ENCODE measurements around the gene CACNA1A. TPM values are rescaled to one million over a fixed set of nuclear protein-coding genes. Genes with fewer than 3 reads are reported as not detected.
A peak's percentile ranks its signal among the peaks of the same experiment; 100 is the strongest.

Gene CACNA1A
- total RNA-seq, 2 experiments from 2014 or later, result 0.29 to 0.36 TPM

DNA sequence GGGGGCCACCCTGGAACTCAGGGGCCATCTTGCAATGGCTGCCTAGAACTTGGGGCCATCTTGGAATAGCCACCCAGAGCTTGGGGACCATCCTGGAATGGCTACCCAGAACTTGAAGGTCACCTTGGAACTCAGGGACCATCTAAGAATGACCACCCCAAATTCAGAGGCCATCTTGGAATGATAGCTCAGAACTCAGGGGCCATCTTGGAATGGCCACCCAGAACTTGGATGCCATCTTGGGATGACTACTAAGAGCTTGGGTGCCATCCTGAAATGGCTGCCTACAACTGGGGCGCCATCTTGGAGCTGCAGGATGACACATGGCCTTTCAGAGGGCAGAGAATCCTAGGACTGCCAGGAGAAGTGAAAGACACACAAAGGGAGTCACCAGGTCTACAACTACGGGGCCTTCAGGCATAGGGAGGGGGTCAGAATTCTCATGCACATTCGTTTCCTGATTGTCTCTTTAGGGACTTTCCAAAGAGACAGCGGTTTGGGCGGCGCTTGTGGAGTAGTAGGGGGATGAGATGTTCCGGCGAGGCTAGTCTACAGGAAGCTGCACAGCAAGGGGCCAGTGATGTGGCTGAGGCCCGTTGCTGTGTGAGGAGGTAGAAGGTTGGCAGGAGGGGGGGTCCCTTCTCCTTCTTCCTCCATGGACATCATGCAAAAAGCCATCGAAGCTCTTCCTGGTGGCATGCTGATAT, 231.1 kb downstream of the CACNA1A start:
- Mint-ChIP-seq H3K27me3 (no peaks in the 10 kb centered on the region), H3K36me3 (ENCODE audit: low read depth) (no peaks in the 10 kb centered on the region), H3K4me3 (no peak overlapping the region), H3K9me3 (no peaks in the 10 kb centered on the region), H3K4me1 (ENCODE audit: low read depth) (peaks cover 10% of the 10 kb centered on the region), H3K27ac (peak overlapping the region; percentile 52)
- ATAC-seq (no peak), DNase-seq (peak; percentile 25)
- ChIA-PET POLR2A (no interaction called here), CTCF (interaction anchor here (1.1 to 5.0 kb wide), 5 partner anchors 12 to 312 kb away, joined by 3 to 50 read pairs (median 7); no protein-coding TSS in a partner anchor)
- TF ChIP-seq, protein P1, sequence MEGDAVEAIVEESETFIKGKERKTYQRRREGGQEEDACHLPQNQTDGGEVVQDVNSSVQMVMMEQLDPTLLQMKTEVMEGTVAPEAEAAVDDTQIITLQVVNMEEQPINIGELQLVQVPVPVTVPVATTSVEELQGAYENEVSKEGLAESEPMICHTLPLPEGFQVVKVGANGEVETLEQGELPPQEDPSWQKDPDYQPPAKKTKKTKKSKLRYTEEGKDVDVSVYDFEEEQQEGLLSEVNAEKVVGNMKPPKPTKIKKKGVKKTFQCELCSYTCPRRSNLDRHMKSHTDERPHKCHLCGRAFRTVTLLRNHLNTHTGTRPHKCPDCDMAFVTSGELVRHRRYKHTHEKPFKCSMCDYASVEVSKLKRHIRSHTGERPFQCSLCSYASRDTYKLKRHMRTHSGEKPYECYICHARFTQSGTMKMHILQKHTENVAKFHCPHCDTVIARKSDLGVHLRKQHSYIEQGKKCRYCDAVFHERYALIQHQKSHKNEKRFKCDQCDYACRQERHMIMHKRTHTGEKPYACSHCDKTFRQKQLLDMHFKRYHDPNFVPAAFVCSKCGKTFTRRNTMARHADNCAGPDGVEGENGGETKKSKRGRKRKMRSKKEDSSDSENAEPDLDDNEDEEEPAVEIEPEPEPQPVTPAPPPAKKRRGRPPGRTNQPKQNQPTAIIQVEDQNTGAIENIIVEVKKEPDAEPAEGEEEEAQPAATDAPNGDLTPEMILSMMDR (IDR thresholded peaks at IDR 0.05), result no peak
- intact Hi-C loops (cut with micrococcal nuclease), result no loop called here

DNA sequence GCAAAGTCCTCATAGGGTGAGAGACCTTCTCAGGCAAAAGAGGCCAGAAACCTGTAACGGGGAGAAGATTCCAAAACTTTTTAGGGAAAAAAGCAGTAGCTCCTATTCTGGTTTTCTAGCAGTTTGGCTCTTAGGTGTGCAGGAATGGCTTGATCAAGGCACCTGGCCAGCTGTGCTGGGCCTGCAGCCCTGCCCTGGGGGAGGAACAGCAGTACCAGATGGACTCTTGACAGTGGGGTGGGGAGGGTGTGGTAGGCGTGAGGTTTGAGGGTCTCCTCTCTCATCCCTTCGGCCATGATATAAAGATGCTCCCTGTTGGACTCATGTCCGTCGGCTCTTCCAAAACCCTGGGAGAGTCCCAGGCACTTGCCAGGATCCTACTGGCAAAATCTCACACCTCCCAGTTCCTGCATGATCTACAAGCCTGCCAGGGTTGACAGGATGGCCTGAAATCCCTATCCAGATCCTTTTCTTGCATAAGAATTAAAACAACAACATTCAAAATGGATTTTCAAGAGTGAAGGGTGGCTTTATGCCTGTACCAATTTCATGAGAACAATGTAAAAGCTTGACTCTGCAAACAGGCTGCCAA, 235.7 kb downstream of the CACNA1A start:
- Mint-ChIP-seq H3K9me3 (no peaks in the 10 kb centered on the region), H3K4me1 (ENCODE audit: low read depth) (peaks cover 3% of the 10 kb centered on the region), H3K27me3 (no peaks in the 10 kb centered on the region), H3K36me3 (ENCODE audit: low read depth) (no peaks in the 10 kb centered on the region), H3K27ac (no peak overlapping the region), H3K4me3 (no peak overlapping the region)
- ChIA-PET CTCF (no interaction called here), POLR2A (no interaction called here)
- ATAC-seq (no peak), DNase-seq (no peak)
- TF ChIP-seq, protein P1 (IDR thresholded peaks at IDR 0.05), result no peak
- intact Hi-C loops (cut with micrococcal nuclease), result no loop called here

DNA sequence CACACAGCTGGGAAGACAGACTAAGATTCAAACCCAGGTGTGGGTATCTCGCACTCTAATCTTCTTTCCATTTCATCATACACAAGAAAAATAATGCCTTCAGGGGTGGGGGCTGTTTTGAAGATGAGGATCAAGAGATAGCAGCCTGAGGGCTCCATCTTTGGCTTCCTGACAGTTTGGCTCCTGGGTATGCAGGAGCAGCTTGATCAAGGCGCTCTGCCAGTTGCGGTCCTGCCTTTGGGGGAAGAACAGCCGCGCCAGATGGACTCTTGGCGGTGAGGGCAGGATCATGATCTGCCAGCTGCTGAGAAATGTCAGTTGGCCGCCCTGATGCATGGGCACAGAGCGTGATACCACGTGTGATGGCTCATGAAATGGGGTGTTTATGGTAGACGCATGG, 236.9 kb downstream of the CACNA1A start:
- ChIA-PET CTCF (interaction anchor here (0.6 to 2.0 kb wide), 3 partner anchors 9 to 92 kb away, joined by 4 to 6 read pairs (median 4); no protein-coding TSS in a partner anchor), POLR2A (interaction anchor here (1.1 kb wide), 1 partner anchor 8 kb away, joined by 3 read pairs; no protein-coding TSS in a partner anchor)
- H3K27ac Mint-ChIP-seq, result no peak overlapping the region
- H3K36me3 Mint-ChIP-seq (ENCODE audit: low read depth), result no peaks in the 10 kb centered on the region
- H3K4me3 Mint-ChIP-seq, result no peak overlapping the region
- DNase-seq, result no peak
- intact Hi-C loops (cut with micrococcal nuclease), result no loop called here
- no peaks in the 10 kb centered on the region for H3K9me3 Mint-ChIP-seq
- H3K27me3 Mint-ChIP-seq, result peaks cover 2% of the 10 kb centered on the region
- TF ChIP-seq, protein P1 (IDR thresholded peaks at IDR 0.05), result no peak
- H3K4me1 Mint-ChIP-seq (ENCODE audit: low read depth), result no peaks in the 10 kb centered on the region
- no peak for ATAC-seq

DNA sequence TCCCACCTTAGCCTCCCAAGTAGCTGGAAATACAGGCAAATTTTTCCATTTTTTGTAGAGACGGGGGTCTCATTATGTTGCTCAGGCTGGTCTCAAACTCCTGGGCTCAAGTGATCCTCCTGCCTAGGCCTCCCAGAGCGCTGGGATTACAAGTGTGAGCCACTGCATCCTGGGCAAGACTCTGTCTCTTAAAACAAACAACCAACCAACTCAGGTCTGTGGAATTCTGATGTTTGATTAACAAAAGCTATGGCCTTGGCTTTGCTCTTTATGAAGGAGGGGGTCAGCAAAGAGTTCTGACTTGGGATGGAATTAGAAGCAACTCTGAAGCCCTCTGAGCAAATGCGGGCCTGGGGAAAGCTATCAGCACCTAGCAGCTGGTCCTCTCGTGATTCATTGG, 238.4 kb downstream of the CACNA1A start:
- ATAC-seq, result no peak
- no peak for DNase-seq
- TF ChIP-seq, protein P1 (IDR thresholded peaks at IDR 0.05), result no peak
- no peaks in the 10 kb centered on the region for H3K9me3 Mint-ChIP-seq
- H3K27ac Mint-ChIP-seq, result no peak overlapping the region
- no peaks in the 10 kb centered on the region for H3K4me1 Mint-ChIP-seq (ENCODE audit: low read depth)
- CTCF ChIA-PET, result interaction anchor here (2.0 kb wide), 1 partner anchor 73 kb away, joined by 4 read pairs; no protein-coding TSS in a partner anchor
- H3K4me3 Mint-ChIP-seq, result no peak overlapping the region
- H3K27me3 Mint-ChIP-seq, result peaks cover 4% of the 10 kb centered on the region
- POLR2A ChIA-PET, result no interaction called here
- H3K36me3 Mint-ChIP-seq (ENCODE audit: low read depth), result no peaks in the 10 kb centered on the region
- intact Hi-C loops (cut with micrococcal nuclease), result no loop called here

DNA sequence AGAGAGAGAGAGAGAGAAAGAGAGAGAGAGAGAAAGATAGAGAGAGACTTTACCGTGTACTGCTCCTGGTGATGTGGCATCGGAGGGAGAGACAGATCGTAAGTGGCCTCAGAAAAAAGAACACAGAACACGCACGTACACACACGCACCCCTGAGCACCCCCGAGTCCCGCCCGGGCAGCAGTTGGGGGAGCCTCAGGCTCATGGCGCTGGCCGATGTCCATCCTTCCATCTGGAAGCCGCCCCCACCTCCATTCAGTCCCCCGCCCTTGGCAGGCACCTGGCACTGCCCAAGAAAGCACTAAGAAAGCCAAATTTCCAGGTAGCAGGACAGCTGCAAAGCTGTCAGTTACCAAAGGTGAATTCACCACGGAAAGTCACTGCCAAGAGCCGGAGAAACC, 239.1 kb downstream of the CACNA1A start:
- Mint-ChIP-seq H3K4me3 (no peak overlapping the region), H3K4me1 (ENCODE audit: low read depth) (peaks cover 3% of the 10 kb centered on the region), H3K36me3 (ENCODE audit: low read depth) (no peaks in the 10 kb centered on the region), H3K27ac (no peak overlapping the region), H3K27me3 (peaks cover 4% of the 10 kb centered on the region), H3K9me3 (no peaks in the 10 kb centered on the region)
- CTCF ChIA-PET, result interaction anchor here (1.2 kb wide), 1 partner anchor 290 kb away, joined by 3 read pairs; no protein-coding TSS in a partner anchor
- TF ChIP-seq, protein P1 (IDR thresholded peaks at IDR 0.05), result no peak
- no peak for ATAC-seq
- intact Hi-C loops (cut with micrococcal nuclease), result no loop called here
- no peak for DNase-seq
- POLR2A ChIA-PET, result interaction anchor here (0.6 kb wide), 1 partner anchor 86 kb away, joined by 3 read pairs; no protein-coding TSS in a partner anchor

All from activated CD8-positive, alpha-beta T cell treated with anti-CD3 and anti-CD28 coated beads for 36 hours (primary cell).